OCI-LY3 (cell line): ENCODE measurements around the gene ORM1.

Experiments
- CTCF ChIP-seq: fragments of 200-600, 300-600 bp; sonication (generic); IDR thresholded peaks from 2 replicates; pipeline ENCODE4 v1.5.1; 2014; ENCODE audit warnings: antibody characterized with exemption, low read length, low read depth
- EZH2phosphoT487 ChIP-seq: fragments of 200-600 bp; shearing (Covaris generic); IDR thresholded peaks from 2 replicates; pipeline ENCODE4 v1.6.1; 2018; ENCODE audit warnings: antibody characterized with exemption, mixed run types, low read depth

GRCh38 chr9:114275246-114276004 lies 47.5 kb upstream of the ORM1 start:
- TF ChIP-seq CTCF (no peak), EZH2phosphoT487 (no peak)
